Thyroid gland (tissue), 4 donors: ENCODE results near the gene YPEL2. TPM values are rescaled to one million over a fixed set of nuclear protein-coding genes. Genes with fewer than 3 reads are reported as not detected.
"Not testable (repeated sequence)": the region's sequence is repeated elsewhere in the genome, so short reads cannot be mapped to it uniquely, and the experiment has no call there.

Experiments used
- DNase-seq, 2 donors: peaks; one replicate each; pipeline ENCODE4 v3.0.0-alpha.2; 2019
- H3K27ac ChIP-seq, 3 donors: fragments of 200-600 bp; sonication (generic); 1 replicate in 2 of 3; 2 replicates in 1 of 3; pipeline ENCODE4 v1.5.1; 2016 to 2019; ENCODE audit warnings: mild to moderate bottlenecking in 1 of 3, moderate library complexity in 1 of 3
- H3K27me3 ChIP-seq: fragments of 200-600 bp; sonication (generic); one replicate; pipeline ENCODE4 v1.5.1; 2019
- H3K36me3 ChIP-seq, 2 donors: fragments of 200-600 bp; sonication (generic); one replicate each; pipeline ENCODE4 v1.5.1; 2016 to 2019
- H3K4me1 ChIP-seq, 2 donors: fragments of 200-600 bp; sonication (generic); one replicate each; pipeline ENCODE4 v1.5.1; 2017 to 2019
- H3K4me3 ChIP-seq, 3 donors: fragments of 200-600 bp; sonication (generic); replicated peaks in 1 of 3; 1 replicate in 2 of 3; 2 replicates in 1 of 3; pipeline ENCODE4 v1.5.1; 2016; ENCODE audit warnings: mild to moderate bottlenecking in 1 of 3
- H3K9me3 ChIP-seq: fragments of 200-600 bp; sonication (generic); one replicate; pipeline ENCODE4 v1.5.1; 2017
- POLR2A ChIP-seq, 2 donors: fragments of 450-650 bp; IDR thresholded peaks; one replicate each; pipeline ENCODE4 v1.6.1; 2017; ENCODE audit warnings: antibody characterized with exemption in 2 of 2, mild to moderate bottlenecking in 2 of 2, moderate library complexity in 1 of 2
- WGBS, 2 donors: methylation state at CpG; one replicate each; pipeline ENCODE4 v1.1.5; 2017; 5-methylcytosine and 5-hydroxymethylcytosine counted together
- intact Hi-C: fragments of 100-400 bp; cut with DNase I; formaldehyde crosslinking; loops from one replicate; pipeline ENCODE4 v1.15.1; 2023
- total RNA-seq, 4 donors: library from RNA; depleted of rRNA; stranded (reverse); fragments of >200 nt; gene quantifications; one replicate each; pipeline ENCODE4 v1.2.3, GENCODE V29; 2016
- TF ChIP-seq, protein P1 (sequence below), 6 experiments: fragments of 200-600 bp in 3 of 6; fragments of 450-650 bp in 3 of 6; sonication (generic) in 3 of 6; IDR thresholded peaks; one replicate each; pipeline ENCODE4 v1.5.1; 2016 to 2019; ENCODE audit warnings: antibody characterized with exemption in 6 of 6, mild to moderate bottlenecking in 2 of 6, inconsistent platforms in 1 of 6, moderate library complexity in 1 of 6

YPEL2 gene
- total RNA-seq, 4 donors from 2014 or later: 29.5 to 67.2 (median 39.9) TPM

DNA sequence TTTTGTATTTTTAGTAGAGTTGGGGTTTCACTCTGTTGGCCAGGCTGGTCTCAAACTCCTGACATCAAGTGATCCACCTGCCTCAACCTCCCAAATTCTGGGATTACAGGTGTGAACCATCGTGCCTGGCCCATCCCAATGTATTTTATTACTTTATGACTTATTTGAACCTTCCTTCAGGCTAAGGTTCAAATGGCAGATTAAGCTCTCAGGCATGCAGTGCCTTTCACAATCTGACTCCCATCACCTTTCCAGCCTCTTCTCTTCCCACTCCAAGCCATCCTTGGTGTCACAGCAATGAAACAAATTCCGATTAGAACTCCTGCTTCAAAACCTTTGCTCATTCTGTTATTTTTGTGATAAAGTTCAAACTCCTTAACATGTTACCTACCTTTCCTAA is 26.6 kb upstream of the YPEL2 start:
- TF ChIP-seq, protein P1, sequence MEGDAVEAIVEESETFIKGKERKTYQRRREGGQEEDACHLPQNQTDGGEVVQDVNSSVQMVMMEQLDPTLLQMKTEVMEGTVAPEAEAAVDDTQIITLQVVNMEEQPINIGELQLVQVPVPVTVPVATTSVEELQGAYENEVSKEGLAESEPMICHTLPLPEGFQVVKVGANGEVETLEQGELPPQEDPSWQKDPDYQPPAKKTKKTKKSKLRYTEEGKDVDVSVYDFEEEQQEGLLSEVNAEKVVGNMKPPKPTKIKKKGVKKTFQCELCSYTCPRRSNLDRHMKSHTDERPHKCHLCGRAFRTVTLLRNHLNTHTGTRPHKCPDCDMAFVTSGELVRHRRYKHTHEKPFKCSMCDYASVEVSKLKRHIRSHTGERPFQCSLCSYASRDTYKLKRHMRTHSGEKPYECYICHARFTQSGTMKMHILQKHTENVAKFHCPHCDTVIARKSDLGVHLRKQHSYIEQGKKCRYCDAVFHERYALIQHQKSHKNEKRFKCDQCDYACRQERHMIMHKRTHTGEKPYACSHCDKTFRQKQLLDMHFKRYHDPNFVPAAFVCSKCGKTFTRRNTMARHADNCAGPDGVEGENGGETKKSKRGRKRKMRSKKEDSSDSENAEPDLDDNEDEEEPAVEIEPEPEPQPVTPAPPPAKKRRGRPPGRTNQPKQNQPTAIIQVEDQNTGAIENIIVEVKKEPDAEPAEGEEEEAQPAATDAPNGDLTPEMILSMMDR (IDR thresholded peaks at IDR 0.05): no peak
- no peak for TF ChIP-seq POLR2A (IDR thresholded peaks at IDR 0.05)
- Histone ChIP-seq H3K27me3 (no peaks in the 10 kb centered on the region), H3K4me1 (no peaks in the 10 kb centered on the region), H3K9me3 (no peaks in the 10 kb centered on the region), H3K36me3 (no peaks in the 10 kb centered on the region), H3K27ac (no peak overlapping the region), H3K4me3 (no peak overlapping the region)
- DNase-seq: no peak
- intact Hi-C loops: loop anchor here (10.0 kb wide), 1 partner anchor 80 kb away; the partner anchor contains the start of gene GDPD1
- WGBS, 2 donors: 80 to 88% methylated on average over 2 of the region's 2 CpGs

DNA sequence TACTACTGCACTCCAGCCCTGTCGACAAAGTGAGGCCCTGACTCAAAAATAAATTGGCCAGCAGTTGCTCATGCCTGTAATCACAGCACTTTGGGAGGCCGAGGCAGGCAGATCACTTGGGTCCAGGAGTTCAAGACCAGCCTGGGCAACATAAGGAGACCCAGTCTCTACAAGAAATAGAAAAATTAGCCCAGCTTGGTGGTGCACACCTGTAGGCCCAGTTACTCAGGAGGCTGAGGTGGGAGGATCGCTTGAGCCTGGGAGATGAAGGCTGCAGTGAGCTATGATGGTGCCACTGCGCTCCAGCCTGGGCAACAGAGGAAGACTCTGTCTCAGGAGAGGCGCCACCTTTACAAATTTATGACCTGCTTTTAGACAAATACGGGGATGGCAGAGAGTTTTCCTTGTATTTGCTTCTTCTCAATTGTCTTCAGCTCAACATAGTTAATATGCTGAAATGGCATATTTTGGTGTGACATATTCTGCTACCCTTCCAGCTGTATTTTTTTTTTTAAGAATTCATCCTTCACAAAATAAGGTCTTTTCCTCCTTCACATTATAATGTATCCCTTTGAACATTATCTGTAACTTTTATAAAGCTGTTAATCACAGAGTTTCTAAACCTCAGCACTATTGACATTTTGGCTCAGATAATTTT is 21.1 kb upstream of the YPEL2 start:
- DNase-seq: no peak
- Histone ChIP-seq H3K27me3 (no peaks in the 10 kb centered on the region), H3K4me3 (no peak overlapping the region), H3K9me3 (no peaks in the 10 kb centered on the region), H3K36me3 (no peaks in the 10 kb centered on the region), H3K4me1 (no peaks in the 10 kb centered on the region), H3K27ac (no peak overlapping the region)
- TF ChIP-seq POLR2A (IDR thresholded peaks at IDR 0.05): no peak
- TF ChIP-seq, protein P1 (IDR thresholded peaks at IDR 0.05): no peak
- WGBS, 2 donors: 82% methylated on average over 6 of the region's 6 CpGs
- intact Hi-C loops: loop anchor here (2.0 kb wide), 1 partner anchor 130 kb away; no protein-coding TSS in a partner anchor

DNA sequence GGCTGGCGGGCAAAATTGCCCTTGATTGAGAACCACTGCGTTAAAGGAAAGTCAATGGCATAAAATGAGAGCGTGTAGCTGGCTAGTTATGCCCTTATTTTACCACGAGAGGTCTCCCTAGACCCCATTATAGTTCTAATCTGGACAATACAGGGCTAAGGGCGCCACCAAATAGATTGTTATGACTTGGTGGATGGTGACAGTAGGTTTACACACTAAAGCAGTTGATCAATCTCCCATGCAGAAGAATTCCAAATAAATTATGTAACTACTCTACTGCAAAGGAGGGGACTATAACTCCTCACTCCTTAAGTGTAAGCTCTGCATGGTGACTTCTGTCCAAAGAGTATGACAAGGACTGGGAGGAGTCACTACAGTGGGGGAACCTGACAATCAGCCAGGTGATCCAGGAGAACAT is 20.4 kb upstream of the YPEL2 start:
- H3K27me3 ChIP-seq: no peaks in the 10 kb centered on the region
- DNase-seq: peak; percentile 13 to 30
- H3K4me1 ChIP-seq: no peaks in the 10 kb centered on the region
- TF ChIP-seq, protein P1 (IDR thresholded peaks at IDR 0.05): peak; percentile 48 to 95 (median 88)
- no peak for TF ChIP-seq POLR2A (IDR thresholded peaks at IDR 0.05)
- intact Hi-C loops: loop anchor here (2.0 kb wide), 1 partner anchor 130 kb away; no protein-coding TSS in a partner anchor
- no peak overlapping the region for H3K4me3 ChIP-seq
- 0 to 8% methylated on average over 5 of the region's 5 CpGs for WGBS, 2 donors
- H3K27ac ChIP-seq: no peak overlapping the region
- no peaks in the 10 kb centered on the region for H3K9me3 ChIP-seq
- no peaks in the 10 kb centered on the region for H3K36me3 ChIP-seq

DNA sequence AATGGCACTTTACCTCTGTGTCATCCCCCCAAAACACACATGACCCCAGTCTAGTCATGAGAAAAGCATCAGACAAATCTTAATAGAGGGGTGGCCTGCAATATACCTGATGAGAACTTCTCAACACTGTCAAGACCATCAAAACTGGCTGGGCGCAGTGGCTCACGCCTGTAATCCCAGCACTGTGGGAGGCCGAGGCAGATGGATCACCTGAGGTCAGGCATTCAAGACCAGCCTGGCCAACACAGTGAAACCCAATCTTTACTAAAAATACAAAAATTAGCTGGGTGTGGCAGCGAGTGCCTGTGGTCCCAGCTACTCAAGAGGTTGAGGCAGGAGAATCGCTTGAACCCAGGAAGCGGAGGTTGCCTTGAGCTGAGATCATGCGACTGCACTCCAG is 19.9 kb upstream of the YPEL2 start:
- not testable (repeated sequence) for H3K4me1 ChIP-seq, H3K27ac ChIP-seq, H3K4me3 ChIP-seq, H3K27me3 ChIP-seq, H3K36me3 ChIP-seq, H3K9me3 ChIP-seq, DNase-seq
- 73 to 83% methylated on average over 7 of the region's 7 CpGs for whole genome bisulfite sequencing, 2 donors
- intact Hi-C loops: loop anchor here (2.0 kb wide), 1 partner anchor 129 kb away; no protein-coding TSS in a partner anchor

DNA sequence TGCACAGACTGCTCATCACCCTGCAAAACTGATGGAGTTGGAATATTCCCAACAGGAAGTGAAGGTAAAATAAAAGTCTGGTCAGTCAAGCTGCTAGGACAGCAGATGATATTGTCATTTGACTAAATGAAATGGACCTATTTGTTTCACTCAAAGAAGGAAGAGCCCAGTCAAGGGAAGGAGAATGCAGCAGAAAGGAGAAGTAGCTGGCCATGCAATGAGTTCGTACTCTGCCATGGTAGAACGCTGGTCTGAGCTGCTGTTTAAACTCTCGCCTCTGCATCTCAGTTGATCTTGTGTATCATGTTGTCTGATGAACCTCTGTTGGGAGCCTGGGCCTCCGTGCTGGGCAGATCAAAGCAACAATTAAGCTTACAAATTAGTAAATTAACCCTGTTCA is 15.6 kb upstream of the YPEL2 start:
- H3K27me3 ChIP-seq: no peaks in the 10 kb centered on the region
- H3K9me3 ChIP-seq: no peaks in the 10 kb centered on the region
- no peaks in the 10 kb centered on the region for H3K4me1 ChIP-seq
- no peak overlapping the region for H3K27ac ChIP-seq
- H3K4me3 ChIP-seq: no peak overlapping the region
- no peak for DNase-seq
- 77 to 90% methylated on average over 4 of the region's 4 CpGs for WGBS, 2 donors
- H3K36me3 ChIP-seq: no peaks in the 10 kb centered on the region
- TF ChIP-seq, protein P1 (IDR thresholded peaks at IDR 0.05): no peak
- TF ChIP-seq POLR2A (IDR thresholded peaks at IDR 0.05): no peak
- intact Hi-C loops: no loop called here
